MM.1S (cell line): ENCODE measurements around the gene WIPF3.

ENCODE experiments used
- CTCF ChIP-seq: fragments of 300-600 bp; sonication (generic); IDR thresholded peaks from 2 replicates; pipeline ENCODE4 v1.5.1; 2016; ENCODE audit warnings: antibody characterized with exemption, low read length, mixed read lengths
- EZH2 ChIP-seq: fragments of 300-600 bp; sonication (generic); optimal IDR thresholded peaks from 2 replicates; pipeline ENCODE3; 2017; ENCODE audit warnings: low read depth, mild to moderate bottlenecking, antibody characterized with exemption, low read length, mixed read lengths

- TF ChIP-seq CTCF = no peak
- no peak for TF ChIP-seq EZH2
These were observed 75.4 kb downstream of the WIPF3 start for GRCh38 chr7:29881724-29882123.
